Measurements from ENCODE around the gene RBPJL. TPM values are rescaled to one million over a fixed set of nuclear protein-coding genes. Genes with fewer than 3 reads are reported as not detected.

RBPJL gene
- total and polyA plus RNA-seq, 2 of the 13 experiments (the other 11 are each of a cell fraction or from before 2014, with no cell fraction given), result not detected

- TF ChIP-seq, protein P1, sequence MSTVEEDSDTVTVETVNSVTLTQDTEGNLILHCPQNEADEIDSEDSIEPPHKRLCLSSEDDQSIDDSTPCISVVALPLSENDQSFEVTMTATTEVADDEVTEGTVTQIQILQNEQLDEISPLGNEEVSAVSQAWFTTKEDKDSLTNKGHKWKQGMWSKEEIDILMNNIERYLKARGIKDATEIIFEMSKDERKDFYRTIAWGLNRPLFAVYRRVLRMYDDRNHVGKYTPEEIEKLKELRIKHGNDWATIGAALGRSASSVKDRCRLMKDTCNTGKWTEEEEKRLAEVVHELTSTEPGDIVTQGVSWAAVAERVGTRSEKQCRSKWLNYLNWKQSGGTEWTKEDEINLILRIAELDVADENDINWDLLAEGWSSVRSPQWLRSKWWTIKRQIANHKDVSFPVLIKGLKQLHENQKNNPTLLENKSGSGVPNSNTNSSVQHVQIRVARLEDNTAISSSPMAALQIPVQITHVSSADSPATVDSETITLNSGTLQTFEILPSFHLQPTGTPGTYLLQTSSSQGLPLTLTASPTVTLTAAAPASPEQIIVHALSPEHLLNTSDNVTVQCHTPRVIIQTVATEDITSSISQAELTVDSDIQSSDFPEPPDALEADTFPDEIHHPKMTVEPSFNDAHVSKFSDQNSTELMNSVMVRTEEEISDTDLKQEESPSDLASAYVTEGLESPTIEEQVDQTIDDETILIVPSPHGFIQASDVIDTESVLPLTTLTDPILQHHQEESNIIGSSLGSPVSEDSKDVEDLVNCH (CRISPR knock-in tag; IDR thresholded peaks at IDR 0.05), result no peak
- TF ChIP-seq SMYD3 (CRISPR knock-in tag; IDR thresholded peaks at IDR 0.05) (no peak), ZSCAN29 (CRISPR knock-in tag; conservative IDR thresholded peaks at IDR 0.05) (no peak), FOXJ3 (CRISPR knock-in tag; IDR thresholded peaks at IDR 0.05; ENCODE audit: borderline replicate concordance) (peak; percentile 76; the same call in 1 of the 2 replicates), NONO (IDR thresholded peaks at IDR 0.05) (no peak), NONO (CRISPR knock-in tag; conservative IDR thresholded peaks at IDR 0.05) (peak; percentile 60), ZSCAN12 (CRISPR knock-in tag; IDR thresholded peaks at IDR 0.05) (0 out of 2 replicates have a peak, but pooled peaks have one; percentile 25), ZNF768 (CRISPR knock-in tag; IDR thresholded peaks at IDR 0.05) (0 out of 2 replicates have a peak, but pooled peaks have one; percentile 64), CBX5 (CRISPR knock-in tag; IDR thresholded peaks at IDR 0.05; ENCODE audit: borderline replicate concordance) (0 out of 2 replicates have a peak, but pooled peaks have one; percentile 9), GPN1 (CRISPR knock-in tag; IDR thresholded peaks at IDR 0.05; ENCODE audit: borderline replicate concordance) (no peak), NR2C2 (CRISPR knock-in tag; IDR thresholded peaks at IDR 0.05; ENCODE audit: borderline replicate concordance) (0 out of 2 replicates have a peak, but pooled peaks have one; percentile 5), PTBP1 (IDR thresholded peaks at IDR 0.05; ENCODE audit: low read depth, low read length, poor library complexity, severe bottlenecking) (no peak), E2F2 (CRISPR knock-in tag; IDR thresholded peaks at IDR 0.05; ENCODE audit: borderline replicate concordance) (no peak), ZNF460 (CRISPR knock-in tag; IDR thresholded peaks at IDR 0.05; ENCODE audit: borderline replicate concordance) (no peak), ZSCAN30 (CRISPR knock-in tag; IDR thresholded peaks at IDR 0.05) (no peak), FOXM1 (CRISPR knock-in tag; IDR thresholded peaks at IDR 0.05) (no peak), MLX (CRISPR knock-in tag; IDR thresholded peaks at IDR 0.05) (no peak), SIX1 (CRISPR knock-in tag; IDR thresholded peaks at IDR 0.05; ENCODE audit: borderline replicate concordance) (no peak), PHB2 (IDR thresholded peaks at IDR 0.05; ENCODE audit: partially characterized antibody) (no peak), ARNTL (CRISPR knock-in tag; IDR thresholded peaks at IDR 0.05) (peak; percentile 72; the same call in 1 of the 2 replicates), SNAI1 (CRISPR knock-in tag; IDR thresholded peaks at IDR 0.05; ENCODE audit: borderline replicate concordance) (no peak)
- TF ChIP-seq, protein P2, sequence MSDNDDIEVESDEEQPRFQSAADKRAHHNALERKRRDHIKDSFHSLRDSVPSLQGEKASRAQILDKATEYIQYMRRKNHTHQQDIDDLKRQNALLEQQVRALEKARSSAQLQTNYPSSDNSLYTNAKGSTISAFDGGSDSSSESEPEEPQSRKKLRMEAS (IDR thresholded peaks at IDR 0.05), result peak; percentile 58
These were observed 35.6 kb downstream of the RBPJL start (continued) for GRCh38 chr20:45341939-45342854.

Measured in HepG2 (cell line).